Loucy (cell line): Measurements from ENCODE around the gene ATG10.

Experiments used
- EZH2phosphoT487 ChIP-seq: fragments of 200-600 bp; IDR thresholded peaks from 2 replicates; pipeline ENCODE4 v1.6.1; 2018; ENCODE audit warnings: antibody characterized with exemption, mild to moderate bottlenecking, moderate library complexity, borderline replicate concordance
- TF ChIP-seq, protein P1 (sequence below): fragments of 200-600 bp; sonication (generic); conservative IDR thresholded peaks from 2 replicates; pipeline ENCODE4 v1.5.1; 2014; ENCODE audit warnings: mild to moderate bottlenecking, antibody characterized with exemption, low read length

DNA sequence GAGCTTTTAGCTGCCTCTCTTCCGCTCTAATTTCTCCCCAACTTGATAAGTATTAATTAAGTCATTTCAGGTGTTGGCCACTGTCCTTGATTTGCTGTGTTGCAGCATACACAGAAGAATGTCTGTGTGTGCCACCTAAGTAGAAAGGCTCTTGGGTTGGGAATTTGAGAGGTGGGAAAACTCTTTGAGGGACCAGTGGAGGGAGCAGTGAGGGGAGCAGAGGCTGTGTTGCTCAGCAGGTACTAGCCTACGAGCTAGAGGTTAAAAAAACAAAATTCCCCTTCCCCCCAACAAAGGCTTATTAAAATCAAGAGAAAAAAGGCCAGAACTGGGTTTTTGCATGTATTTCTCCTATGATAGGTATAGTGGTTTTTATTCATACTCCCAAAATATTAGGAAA is 285.4 kb downstream of the ATG10 start:
- TF ChIP-seq, protein P1, sequence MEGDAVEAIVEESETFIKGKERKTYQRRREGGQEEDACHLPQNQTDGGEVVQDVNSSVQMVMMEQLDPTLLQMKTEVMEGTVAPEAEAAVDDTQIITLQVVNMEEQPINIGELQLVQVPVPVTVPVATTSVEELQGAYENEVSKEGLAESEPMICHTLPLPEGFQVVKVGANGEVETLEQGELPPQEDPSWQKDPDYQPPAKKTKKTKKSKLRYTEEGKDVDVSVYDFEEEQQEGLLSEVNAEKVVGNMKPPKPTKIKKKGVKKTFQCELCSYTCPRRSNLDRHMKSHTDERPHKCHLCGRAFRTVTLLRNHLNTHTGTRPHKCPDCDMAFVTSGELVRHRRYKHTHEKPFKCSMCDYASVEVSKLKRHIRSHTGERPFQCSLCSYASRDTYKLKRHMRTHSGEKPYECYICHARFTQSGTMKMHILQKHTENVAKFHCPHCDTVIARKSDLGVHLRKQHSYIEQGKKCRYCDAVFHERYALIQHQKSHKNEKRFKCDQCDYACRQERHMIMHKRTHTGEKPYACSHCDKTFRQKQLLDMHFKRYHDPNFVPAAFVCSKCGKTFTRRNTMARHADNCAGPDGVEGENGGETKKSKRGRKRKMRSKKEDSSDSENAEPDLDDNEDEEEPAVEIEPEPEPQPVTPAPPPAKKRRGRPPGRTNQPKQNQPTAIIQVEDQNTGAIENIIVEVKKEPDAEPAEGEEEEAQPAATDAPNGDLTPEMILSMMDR: no peak
- TF ChIP-seq EZH2phosphoT487: no peak
